ENCODE results near the gene HCRTR1.

The HCRTR1 gene

DNA sequence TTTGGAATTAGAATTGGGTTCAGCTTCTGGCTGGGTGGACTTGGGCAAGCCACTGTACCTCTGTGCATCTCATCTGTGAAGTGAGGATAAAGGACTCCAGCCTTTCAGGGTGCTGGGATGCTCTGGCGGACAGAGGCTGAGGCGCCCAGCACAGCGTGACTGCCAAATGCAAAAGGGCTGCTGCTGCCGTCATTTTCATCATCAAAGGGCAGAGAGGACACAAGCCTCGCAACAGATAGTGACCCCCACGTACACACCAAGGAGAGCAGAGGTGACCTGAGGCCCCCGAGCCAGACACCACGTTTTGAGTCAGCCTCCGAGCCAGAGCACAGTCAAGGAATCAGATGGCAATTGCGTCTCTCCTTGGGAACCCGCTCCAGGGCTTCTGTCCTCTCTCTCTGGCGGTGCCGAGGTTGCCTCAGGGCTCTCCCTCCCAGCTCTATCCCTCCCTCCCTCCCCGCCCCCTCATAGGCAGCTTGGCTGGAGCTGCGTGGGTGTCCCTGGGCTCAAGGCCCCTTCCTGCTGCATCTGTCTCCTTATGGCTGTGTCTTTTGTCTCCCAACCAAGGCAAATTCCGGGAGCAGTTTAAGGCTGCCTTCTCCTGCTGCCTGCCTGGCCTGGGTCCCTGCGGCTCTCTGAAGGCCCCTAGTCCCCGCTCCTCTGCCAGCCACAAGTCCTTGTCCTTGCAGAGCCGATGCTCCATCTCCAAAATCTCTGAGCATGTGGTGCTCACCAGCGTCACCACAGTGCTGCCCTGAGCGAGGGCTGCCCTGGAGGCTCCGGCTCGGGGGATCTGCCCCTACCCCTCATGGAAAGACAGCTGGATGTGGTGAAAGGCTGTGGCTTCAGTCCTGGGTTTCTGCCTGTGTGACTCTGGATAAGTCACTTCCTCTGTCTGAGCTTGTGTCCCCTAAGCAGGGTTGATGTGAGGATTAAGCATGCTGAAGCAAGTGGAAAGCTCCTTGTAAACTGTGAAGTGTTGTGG is 9.0 kb downstream of the HCRTR1 start:
- no peak for DNase-seq (ENCODE audit: low spot score)

DNA sequence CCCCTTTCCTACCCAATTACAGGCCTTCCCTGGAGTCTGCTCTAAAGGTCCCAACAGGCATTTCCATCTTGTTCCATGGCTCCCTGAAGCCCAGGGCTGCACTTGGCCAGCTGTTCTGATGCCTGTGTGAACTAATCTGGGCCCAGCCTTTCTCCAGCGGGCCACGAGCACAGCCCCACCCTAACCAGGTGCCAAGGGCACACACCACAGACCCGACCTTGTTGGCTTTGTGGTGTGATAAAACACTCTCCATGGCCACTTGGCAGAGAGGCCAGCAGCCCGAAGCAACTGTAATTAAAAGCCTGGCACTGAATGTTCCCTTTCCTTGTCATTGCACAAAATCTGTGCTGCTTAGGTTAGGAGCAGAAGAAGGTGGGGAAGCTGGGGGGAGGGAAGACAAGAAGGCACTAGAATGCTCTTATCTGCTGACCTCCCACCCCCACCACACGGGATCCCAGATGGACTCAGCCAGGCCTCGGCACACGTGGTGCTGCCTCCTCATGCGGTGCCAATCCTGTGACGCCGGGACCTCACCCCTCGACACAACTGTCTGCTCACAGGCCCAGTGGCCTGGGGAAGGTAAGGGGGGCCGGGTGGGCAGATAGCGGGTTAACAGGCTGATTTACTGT is 9.9 kb downstream of the HCRTR1 start:
- no peak for DNase-seq (ENCODE audit: low spot score)

DNA sequence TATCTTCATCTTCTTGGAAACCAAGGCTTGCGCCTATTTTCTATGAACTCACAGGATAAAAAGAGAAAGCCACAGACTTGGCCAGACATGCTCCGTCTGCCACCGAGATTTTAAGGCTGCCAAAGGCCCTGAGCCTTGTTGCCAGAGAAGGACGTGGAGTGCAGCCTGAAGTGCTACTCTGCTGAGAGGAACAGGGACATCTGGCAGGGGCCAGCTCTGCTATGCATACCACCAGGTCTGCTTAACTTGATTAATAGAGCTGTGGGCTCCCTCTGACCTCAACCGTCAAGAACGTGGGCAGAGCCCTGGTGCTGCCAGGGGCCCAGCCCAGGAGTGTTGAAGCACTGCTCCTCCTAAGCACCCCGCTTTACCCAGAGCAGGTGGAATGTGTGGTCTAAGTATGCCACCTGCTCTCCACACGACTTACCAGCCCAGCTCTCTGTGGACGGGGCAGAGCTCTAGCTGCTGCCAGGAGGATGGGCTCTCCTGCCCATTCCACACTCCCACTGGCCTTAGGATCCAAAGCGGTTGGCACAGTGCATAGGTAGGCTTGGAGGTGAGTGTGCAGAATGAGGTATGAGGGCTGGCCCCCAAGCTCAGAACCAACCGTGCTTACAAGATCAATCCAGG is 10.6 kb downstream of the HCRTR1 start:
- DNase-seq (ENCODE audit: low spot score): no peak

DNA sequence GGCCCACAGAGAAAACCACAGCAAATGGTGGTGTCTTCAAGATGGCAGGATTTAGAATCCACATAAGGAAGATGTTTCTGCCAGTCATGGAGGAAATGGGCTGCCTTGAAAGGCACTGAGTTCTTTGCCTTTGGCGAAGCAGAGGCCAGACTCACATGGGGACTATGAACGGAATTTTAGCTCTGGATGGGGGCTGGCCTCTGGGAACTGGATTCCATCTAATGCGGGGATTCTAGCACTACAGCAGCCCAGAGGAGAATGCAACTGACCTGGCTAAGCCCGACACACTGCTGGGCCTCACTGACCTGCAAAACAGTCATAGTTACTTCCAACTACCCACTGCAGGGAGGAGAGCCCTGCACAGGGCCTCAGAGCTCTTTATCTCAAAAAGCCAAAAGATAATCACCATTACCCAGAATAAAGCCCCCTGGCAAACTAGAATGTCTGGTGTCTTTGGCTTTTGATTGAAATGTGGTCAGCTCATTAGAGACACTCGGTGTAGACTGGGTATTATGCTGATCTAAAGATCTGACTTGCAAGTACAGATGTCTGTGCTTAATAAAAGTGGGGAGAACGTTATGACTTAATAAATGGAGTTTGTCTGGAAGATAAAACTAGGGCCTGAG is 11.6 kb downstream of the HCRTR1 start:
- DNase-seq (ENCODE audit: low spot score): no peak

DNA sequence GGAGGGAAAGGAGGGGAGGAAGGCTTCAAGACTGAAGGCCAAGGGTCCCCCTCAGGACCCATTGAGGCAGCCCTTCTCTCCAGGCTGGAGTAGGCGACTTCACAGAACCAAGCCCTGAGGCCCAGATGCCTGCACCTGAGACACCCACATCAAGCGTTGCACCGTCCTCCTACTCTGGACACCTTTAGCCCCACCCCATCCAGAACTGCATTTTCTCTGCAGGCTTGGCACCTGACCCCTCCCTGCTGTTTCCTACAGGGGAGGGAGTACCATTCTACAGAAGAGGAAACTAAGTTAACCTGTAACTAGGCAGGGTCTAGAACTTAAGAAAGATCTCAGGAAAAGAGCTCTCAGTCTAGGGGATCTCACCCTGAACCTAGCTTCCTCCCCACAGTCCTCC is 15.2 kb downstream of the HCRTR1 start:
- DNase-seq (ENCODE audit: low spot score): no peak

DNA sequence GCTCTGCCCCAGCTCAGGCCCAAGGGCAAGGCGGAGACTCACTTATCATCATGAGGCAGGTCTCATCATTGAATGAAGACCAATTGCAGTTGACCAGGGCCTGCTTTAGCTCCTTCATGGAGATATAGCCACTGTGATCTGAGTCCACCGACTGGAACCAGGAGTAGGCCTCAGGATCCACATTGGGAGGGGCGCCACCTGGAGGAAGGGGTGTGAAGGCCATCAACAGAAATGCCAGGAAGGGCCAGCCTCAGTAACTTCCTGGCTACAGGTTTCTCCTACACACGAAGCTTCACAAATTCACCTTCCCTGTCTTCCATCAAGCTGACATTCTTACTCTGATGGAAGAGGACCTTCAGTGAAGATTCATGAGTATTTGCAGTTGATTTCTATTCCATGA is 15.6 kb downstream of the HCRTR1 start:
- no peak for DNase-seq (ENCODE audit: low spot score)

DNA sequence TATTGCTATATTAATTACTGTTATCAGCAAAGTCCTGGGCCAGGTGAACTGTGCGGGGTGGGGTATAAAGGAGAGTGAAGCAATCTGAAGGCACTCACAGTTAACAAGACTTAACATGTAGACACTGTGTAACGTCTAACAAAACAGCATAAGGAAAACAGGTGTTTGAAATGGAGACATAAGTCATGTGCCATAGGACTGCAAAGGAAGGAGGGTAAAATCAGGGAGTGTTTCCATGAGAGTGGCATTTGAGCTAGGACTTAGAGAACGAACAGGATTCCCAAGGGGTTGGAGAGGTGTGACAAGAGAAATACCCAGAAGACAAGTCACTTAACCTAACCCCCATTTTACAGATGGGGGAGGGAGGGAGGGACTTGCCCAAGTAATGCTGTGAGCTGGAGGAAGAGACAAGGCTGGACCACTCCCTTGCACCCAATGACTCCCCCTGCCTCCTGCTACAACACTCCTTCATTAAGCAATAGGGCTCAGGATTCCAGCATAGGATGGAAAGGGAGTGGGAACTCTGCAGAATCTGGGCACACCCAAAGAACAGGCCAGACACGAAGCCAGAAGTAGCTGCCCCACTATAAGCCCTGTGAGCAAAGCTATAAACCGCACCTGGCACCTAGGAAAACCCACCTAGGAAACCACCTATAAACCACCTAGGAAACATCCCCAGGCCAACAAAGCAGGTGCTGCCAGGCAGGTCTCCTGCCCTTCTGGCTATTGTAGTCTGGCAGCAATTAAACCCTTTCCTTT is 20.6 kb downstream of the HCRTR1 start:
- DNase-seq (ENCODE audit: low spot score): no peak

DNA sequence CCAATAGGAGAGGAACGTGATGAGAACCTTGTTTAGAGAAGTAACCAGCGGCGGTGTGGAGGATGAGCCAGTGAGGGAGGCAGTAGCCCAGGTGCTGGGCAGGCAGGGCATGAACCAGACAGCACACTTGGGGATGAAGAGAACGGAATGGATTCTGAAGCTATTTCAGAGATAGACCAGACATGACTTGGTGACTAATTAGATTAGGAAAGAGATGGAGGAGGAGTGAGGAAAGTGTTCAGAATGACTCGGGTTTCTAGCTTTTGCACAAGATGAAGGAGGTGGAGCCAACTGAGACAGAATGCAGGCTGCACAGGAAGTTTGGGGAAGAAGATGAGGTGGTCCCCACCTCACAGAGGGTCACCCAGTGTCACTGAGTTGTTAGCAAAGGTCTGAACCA is 22.1 kb downstream of the HCRTR1 start:
- peak; percentile 64 for DNase-seq (ENCODE audit: low spot score)

DNA sequence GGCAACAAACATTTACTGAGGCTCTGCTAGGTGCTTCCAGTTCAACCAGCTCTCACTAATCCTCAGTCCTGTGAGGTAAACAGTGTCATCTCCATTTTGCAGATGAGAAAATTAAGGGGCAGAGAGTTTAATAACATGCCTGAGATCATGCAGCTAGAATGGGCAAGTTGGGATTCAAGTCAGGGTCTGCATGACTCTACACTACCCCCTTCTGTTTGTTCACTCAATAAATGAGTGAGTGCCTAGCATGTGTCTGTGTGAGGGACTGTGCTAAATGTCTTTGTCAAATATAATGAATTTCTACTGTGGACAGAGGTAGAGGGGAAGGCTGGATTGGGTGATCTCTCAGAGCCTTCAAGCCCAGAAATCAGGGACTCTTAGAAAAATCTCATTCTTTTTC is 22.7 kb downstream of the HCRTR1 start:
- no peak for DNase-seq (ENCODE audit: low spot score)

DNA sequence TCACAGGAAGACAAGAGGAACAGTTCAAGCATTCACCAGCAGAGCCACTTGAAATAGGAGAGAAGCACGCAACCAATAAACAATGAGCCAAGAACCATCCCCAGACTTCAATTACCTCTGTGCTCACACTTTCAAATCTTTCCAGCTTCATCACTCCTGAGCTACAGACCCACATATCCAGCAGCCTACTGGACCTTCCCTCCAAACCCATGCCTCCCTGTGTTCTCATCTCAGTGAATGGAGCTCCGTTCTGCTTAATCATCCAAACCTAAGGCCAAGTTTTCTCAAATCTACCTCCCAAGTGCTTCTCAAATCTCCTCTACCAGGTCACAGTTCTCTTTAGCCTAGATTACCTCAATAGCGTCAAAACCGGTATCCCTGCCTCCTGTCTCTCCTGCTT is 23.5 kb downstream of the HCRTR1 start:
- DNase-seq (ENCODE audit: low spot score): no peak

DNA sequence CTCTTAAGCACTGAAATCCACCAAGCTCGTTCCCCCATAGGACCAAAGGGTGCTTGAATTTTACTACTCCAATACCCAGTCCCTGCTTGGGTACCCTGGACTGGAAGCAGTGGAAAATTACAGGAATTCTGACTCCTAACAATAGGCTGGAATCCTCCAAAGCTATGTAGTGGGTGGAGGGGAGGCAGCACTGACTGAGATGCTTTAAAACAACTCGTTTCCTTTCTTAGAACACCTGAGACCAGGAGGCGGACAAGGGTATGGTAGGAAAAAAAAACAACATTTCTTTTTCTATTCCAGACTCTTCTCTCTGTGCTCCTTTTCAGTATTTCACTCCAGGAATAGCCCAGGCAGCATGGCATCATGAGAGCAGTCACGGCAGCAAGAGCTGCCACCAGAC is 24.9 kb downstream of the HCRTR1 start:
- DNase-seq (ENCODE audit: low spot score): no peak

DNA sequence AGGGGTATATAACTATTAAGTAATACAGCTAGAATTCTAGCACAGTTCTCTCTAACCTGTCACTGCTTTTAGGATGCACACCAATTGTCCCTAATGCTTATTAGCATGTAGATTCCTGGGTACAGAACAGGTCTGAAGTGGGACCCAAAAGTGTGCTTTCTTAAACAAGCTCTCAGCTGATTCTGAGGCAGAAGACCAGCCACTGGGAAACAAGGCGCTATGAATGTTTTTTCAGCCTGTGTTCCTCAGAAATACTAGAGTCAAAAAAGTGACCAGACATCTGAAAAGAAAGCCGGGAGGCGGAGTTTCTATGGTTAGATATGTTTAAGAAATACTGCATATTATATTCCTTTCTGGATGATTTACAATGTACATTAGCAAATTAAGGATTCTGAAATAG is 25.4 kb downstream of the HCRTR1 start:
- no peak for DNase-seq (ENCODE audit: low spot score)

DNA sequence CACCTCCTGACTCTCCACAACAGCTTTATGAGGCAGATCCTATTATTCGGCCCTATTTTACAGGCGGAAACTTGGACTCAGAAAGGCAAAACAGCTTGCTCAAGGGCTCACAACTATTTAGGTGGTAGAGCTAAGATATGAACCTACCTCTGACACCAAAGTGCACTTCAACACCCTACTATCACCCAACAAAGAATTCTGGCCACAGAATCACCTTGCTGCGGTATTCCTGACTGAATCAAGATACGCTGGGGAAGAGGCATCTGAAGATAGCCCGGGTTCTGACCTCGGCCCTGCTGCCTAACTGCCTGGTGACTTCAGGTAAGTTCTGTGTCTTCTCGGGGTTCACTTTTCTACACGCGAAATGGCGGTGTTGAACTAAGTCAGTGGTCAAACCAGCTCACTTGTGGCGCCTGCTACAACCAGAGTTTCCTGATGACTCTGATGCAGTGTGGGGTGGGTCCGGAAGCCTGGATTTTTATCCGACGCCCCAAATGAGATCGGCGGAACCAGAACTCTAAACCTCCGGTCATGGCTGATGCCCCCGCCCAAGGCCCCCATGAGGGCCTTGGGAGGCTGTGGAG is 26.6 kb downstream of the HCRTR1 start:
- DNase-seq (ENCODE audit: low spot score): no peak

DNA sequence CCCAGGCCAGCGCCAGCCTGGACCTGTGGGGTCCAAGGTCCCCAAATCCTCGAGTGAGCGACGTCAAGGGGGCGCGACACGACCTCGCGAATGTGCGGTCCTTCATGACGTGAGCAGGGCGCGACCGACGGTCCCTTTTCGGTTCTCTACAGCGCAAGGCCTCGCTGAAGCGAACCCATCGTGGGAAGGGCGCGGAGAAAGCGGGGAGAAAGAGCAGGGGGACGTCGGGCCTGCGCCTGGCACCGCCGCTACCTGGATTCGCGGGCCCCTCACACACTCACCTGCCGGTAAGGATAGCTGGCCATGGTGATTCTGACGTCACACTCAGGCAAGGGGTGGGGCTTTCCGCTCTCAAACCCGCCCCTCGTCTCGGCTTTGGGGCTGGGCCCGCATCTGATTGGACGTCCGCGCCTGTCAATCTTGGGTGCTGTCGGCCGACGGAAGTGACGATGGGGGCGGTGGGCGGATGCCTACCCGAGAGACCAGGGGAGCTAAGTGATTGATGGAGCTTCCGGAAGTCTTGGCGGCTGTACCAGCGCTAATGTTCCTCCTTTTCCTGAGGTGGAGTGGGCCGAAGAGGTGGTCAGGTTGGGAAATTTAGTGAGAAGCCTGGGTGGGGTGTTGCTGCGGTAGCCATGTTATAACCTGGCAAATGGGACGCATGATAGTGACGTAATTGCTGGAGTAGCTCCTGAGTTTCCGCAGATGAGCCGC is 27.2 kb downstream of the HCRTR1 start, which contains the start of gene PEF1:
Gene PEF1 (minus strand): TSS at position 317 of the 714 bp plus-strand sequence. CDS start 12 bp downstream, at position 305.
- DNase-seq (ENCODE audit: low spot score): peak; percentile 99

DNA sequence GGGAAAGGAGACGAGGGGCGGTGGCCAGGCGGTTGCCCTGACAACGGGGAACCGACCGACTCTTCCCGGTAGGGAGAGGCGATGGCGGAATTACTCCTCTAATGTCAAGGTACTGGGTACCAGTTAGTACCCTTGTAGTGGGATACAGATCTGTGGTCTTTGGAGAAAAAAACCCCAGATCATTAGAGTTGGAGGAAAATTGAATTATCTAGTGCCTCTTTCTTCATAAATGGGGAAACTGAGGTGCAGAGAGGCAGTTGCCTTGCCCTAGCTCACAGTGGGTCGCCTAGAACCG is 27.7 kb downstream of the HCRTR1 start:
- no peak for DNase-seq (ENCODE audit: low spot score)

DNA sequence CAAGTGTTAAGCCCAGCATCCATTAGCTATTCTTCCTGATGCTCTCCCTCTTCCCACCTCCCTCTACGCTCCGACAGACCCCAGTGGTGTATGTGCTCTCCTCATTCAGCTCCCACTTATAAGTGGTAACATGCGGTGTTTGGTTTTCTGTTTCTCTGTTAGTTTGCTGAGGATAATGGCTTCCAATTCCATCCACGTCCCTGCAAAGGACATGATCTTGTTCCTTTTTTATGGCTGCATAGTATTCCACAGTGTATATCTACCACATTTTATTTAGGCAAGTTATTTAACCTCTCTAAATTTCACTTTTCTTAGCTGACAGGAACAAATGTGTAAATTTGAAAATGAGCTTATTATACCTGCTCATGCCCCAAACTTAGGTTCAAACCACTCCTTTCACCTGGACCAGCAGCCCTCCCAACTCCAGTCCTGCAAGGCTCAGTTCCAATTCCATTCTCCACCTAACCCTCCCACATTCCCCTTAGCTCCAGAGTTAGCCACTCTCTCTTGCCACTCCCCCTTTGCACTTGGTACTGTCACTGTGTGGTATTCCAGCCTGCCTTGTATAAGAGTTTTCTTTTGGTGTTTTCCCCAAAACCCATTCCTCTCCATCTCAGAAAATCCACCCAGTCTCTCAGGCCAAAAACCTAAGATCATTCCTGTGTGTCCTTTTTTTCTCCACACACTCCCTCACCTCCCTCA is 28.9 kb downstream of the HCRTR1 start:
- DNase-seq (ENCODE audit: low spot score): no peak

DNA sequence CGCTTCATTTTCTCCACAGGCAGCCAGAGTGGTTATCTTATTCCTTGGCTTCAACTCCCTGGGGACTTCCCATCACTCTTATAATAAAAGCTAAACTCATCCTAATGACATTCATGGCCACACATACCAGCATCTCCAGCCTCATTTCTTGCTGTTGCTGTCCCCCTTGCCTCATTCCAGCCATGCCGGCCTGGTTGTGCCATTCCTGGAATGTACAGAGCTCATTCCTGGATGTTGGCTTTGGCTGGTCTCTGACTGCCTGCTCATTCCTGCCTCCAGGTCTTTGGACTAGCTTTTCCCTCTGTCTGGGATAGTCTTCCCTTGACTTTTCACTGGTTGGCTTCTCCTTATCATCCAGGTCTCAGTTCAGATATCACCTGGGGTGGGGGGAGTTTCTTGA is 29.6 kb downstream of the HCRTR1 start:
- peak; percentile 90 for DNase-seq (ENCODE audit: low spot score)

DNA sequence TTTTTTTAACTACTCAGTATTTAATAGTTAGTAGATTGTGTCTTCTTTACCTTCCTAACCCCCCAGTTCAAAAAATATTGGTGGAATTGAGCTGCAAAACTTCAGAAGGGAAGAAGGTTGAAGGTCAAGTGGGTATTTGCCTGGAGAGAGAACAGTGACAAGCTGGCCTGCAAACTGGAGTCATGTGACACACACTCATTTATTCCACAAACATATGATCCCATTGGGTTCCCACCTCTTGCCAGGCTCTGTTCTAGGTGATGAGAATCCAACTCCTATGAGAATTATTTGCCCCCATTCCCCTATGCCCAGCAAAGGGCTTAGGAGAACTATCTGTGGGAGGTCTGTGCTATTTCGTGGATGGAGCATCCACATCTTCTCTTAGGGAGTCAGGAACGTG is 30.7 kb downstream of the HCRTR1 start:
- DNase-seq (ENCODE audit: low spot score): no peak

DNA sequence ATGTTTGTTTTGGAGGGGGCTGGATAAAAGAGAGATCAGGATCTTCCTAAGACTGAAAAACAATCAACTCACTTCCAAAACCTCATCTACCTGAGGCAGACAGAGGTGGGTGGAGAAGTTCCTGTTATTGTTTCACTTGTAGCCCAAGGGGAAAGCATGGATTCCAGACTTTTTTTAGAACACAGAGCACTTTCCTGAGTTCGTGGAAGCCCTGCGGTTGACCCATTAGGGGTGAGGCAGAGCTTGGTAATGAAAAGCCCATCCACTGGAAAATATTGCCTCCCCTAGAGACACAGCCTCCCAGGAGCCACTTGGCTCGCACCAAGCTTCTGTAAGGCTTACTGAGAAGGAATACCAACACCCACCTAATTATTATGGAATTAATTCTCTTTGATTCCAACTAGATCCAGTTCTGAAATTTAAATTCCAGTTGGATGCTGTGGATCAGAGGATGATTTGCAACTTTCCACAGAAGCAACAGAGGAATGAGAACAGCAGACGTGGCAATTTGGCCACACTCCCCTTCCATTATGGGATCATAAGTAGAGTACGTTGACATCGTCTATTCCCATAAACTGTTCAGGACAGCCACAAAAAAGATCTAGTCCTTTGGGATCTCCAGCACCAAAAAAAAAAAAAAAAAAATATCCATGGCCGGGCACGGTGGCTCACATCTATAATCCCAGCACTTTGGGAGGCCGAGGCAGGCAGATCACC is 31.3 kb downstream of the HCRTR1 start:
- DNase-seq (ENCODE audit: low spot score): no peak

Data from hepatic stellate cell (primary cell).